ENCODE measurements around the gene RBMS1.
"Not testable (repeated sequence)": the region's sequence is repeated elsewhere in the genome, so short reads cannot be mapped to it uniquely, and the experiment has no call there.

Gene RBMS1

GRCh38 chr2:160376576-160376975 lies 117.0 kb downstream of the RBMS1 start:
- DNase-seq, result no peak

DNA sequence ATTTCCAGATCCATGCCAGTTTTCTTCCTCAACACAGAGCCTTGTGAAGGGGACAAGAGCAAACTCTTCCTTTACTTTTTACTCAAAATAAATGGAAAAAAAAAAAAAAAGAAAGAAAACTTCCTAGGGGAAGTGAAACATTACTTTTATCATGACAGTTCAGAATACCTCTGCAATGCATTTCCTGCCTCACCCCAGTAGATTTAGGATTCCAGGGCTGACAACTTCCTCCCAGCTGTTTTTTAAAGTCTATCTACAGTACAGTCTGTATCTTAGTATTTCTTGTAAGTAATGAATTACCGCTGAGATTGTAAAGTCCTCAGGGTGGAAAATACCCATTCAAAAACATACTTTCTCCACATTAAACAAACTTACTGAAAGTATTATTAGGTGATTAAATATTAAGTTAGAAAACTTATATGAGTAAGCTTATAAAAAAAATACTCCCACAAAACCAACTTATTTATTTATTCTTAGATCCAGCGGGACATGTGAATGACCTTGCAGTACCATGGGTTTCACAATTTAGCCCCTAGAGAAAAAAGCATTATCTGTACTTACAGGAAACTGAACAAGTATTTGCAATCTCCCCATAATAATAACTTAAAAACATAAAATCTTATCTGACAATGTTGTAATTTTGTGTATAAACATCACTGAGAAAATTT lies 117.7 kb downstream of the RBMS1 start:
- DNase-seq, result no peak

DNA sequence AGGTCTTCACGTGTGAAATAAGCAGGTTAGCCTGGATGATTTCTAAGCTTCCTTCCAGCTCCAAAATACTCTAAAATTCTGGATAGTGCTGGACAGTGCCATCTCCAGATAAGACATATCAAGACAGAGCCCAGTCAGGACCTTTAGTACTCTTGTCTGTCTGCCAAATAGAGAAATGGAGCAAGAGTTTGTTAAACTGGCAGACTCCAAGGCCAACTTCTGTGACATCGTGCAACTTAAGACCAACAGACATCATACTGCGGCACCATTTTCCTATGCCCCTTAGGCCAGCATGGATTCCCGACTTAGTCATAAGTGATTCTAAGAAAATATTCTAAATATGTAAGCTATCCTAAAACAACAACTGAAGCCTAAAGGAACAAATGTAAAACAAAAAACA lies 118.6 kb downstream of the RBMS1 start:
- DNase-seq, result no peak

GRCh38 chr2:160373666-160374065 lies 119.9 kb downstream of the RBMS1 start:
- no peak for DNase-seq

DNA sequence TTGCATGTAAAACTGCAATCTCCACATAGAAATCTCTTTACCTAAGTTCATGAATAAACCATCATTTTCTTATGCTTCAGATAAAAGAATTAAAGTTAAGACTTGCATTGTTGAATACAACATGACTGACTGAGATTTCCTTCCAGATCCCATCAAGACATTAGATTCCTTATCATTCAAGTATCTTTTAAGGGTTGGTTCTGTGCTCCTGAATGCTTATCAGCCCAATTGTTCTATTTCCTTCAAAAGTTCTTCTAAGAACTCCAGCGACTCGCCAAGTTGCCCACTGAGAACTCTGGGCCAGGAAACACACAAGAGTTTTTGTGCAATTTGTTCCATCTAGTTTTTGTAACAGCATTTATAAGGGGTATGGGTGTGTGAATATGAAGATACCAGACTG lies 120.3 kb downstream of the RBMS1 start:
- no peak for DNase-seq

DNA sequence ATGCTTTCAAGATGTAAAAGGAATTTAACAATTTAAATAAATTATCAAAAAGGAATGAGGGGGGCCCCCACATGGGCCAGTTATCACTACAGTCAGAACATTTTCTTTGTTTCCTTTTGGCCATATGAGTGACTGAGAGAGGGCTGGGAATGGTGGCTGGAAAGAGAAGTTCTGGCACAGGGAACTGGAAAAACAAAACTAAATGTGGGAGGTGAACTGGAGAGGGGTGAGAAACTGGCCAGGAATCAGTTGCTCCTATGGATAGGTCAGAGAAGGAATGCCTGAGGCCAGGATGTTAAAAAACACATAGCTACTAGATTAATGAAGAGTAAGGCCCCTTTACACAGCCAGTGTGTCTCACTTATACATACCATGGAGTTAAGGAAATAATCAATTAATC lies 121.0 kb downstream of the RBMS1 start:
- no peak for DNase-seq

GRCh38 chr2:160372010-160372356 lies 121.6 kb downstream of the RBMS1 start:
- DNase-seq, result no peak

GRCh38 chr2:160371251-160372009 lies 122.2 kb downstream of the RBMS1 start:
- no peak for DNase-seq

GRCh38 chr2:160368988-160369930 lies 124.3 kb downstream of the RBMS1 start:
- DNase-seq, result no peak

- DNase-seq, result peak; percentile 54
Observed at GRCh38 chr2:160367887-160368286, 125.7 kb downstream of the RBMS1 start.

DNA sequence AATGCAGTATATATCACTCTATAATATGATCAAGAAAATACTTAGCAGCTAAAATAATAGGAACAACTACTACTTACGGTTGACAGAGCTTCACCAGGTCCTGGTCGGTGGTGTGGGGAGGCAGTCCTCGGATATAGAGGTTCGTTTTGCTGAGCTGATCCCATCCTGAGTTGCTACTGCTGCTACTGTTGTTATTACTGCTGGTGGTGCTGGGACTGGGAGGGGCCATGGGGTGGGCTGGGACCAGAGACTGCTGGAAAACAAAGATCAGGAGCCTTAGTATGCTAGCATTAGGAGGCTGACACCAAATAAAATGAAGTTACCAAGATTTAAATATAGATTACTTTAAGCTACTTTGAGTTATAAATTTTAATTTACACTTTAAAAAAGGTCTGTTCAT lies 126.5 kb downstream of the RBMS1 start:
- not testable (repeated sequence) for DNase-seq

DNA sequence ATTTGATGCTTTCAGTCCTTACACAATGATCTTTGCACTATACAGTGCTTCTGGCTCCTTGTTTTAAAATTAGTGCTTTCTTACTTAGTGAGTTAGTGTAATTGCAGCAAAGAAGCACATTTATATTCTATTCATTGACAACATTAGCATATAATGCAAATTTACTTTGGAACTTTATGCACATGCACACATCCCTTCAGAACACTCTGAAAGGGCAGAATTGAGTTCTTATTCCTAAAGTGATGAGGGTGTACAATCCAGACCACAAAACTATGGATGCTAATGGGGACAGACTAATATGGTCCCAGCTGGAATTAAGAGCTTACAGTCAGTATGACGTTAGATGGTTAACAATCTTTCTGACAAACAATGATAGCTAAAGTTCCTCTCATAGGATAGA lies 127.1 kb downstream of the RBMS1 start:
- no peak for DNase-seq

- DNase-seq, result no peak
Observed at GRCh38 chr2:160365716-160366367, 127.8 kb downstream of the RBMS1 start.

DNA sequence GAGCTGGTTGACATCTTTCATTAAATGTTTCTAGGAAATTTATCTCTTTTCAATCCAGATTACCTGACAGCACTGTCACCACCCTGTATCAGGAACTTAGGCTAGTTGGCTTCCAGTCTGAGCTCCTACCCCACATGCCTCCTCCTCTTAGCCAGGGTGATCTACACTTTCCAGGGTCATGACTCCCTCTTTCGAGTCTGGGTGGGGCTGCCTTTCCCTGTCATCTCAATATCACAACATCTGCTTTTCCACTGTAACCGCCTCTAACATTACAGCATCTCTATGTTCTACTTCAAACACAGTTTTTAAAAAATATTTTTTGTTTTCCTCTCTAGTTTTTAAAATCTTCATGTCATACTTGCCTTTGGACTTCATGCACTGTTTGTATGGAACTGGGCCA lies 129.2 kb downstream of the RBMS1 start:
- DNase-seq, result no peak

DNA sequence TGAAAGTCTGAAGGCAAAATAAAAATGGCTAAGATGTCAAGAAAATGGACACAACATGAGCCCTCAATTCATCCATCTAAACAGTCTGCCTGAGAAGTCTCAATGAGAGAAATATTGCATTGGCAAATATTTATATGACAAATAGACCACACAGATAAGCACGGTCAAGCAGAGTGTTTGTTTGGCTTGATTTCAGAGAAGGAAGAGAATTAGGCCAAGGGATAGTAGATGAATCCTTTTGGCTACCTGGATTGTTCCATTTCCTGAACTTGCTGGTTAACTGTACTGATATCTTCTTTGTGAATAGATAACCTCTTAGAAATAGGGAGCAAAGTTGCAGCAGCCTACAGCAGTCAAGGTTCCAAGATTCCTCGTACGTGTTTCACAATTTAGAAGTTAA lies 129.6 kb downstream of the RBMS1 start:
- DNase-seq, result no peak

DNA sequence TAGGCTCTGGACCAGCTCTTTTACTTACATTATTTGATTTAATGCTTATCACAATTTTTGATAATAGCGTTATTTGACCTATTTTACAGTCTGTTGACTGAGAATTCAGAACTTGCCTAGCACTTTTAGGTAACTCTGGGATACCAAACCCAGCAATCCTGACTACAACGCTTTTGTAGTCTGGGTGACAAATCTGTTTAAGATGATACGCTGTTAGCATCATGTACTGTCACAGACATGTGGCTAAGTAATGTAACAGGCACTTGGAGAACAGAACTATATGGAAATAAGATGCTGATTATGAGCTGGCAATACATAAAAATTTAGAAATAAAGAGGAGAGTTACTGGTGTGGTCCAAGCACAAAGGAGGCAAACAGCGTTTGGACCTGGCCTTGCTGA lies 130.6 kb downstream of the RBMS1 start:
- DNase-seq, result no peak

GRCh38 chr2:160362541-160362940 lies 131.1 kb downstream of the RBMS1 start:
- no peak for DNase-seq

DNA sequence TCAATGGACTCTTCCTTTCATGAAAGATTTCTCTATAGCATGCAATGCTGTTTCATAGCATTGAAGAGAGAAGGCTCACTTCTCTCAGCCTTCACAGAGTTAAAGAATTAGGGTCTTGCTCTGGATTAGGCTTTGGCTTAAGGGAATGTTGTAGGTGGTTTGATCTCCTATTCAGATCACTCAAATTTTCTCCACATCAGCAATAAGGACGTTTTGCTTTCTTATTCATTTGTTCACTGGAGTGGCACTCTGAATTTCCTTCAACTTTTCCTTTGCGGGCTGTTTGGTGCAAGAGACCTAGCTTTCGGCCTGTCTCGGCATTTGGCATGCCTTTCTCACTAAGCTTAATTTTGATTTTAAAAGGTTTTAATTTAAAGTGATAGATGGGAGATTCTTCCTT lies 131.6 kb downstream of the RBMS1 start:
- DNase-seq, result no peak

DNA sequence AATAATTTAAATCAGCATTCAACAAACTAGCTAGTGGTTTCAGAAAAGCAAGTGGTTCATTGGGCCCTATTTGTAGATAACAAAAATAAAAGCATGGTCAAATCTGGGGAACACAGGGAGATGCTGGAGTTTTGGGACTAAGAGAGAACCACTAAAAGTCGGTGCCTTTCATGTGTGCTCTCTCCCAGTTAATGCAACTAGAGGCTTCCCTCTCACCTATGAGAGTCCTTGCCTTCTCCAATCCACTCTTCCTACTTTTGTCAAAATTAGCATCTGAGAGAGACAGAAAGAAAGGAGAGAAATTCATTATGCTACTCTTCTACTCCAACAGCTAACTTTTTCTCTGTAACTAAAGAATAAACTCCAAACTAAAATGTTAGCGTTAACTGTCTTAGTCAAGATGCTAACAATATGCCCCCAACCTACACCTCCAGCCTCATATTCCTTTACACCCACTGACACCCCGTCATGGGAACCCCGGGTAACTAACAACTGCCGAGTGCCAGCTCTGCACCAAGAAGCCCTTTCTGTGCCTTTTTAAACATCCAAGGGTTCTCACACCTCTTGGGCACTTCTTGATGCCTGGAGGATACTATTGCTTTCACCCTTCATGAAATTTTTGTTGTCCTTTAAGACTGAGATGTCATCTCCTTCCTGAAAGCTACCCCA lies 133.4 kb downstream of the RBMS1 start:
- no peak for DNase-seq

DNA sequence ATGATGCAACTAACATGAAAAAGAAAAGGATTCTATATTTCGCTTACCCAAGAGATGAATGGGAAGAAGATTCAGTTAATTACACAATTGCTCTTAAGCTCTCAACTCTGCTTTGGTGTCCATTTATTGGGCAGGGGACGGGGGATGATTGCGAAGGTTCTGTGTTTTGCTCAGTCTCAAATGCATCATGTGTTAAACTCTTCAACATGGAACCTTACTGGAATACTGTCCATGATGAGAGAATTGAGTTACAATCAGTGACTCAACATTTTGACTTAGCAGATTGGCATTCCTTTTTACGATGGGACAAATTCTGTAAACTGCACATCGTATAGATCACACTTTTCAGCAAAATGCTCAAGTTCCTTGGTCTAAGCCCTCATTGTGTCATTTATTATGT lies 135.6 kb downstream of the RBMS1 start:
- DNase-seq, result no peak

- DNase-seq, result no peak
Observed at GRCh38 chr2:160356485-160356884, 137.1 kb downstream of the RBMS1 start.

DNA sequence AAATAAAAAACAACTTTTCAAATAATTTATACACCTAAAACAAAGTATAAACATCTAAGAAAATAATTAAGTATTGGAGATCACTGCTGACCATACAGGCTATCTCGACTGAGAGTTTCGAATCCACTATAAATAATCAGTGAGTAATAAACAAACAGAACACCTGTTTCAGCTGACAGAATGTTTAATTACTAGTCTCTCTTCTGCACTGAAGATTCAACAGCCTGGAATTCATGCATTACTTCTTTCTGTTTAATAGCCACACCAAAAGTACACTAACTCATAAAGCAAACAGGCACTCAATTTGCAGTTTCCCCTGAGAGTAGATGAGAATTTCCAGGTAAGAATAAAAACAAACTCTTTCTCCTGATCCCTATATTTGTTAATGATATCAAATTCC lies 138.5 kb downstream of the RBMS1 start:
- DNase-seq, result no peak

DNA sequence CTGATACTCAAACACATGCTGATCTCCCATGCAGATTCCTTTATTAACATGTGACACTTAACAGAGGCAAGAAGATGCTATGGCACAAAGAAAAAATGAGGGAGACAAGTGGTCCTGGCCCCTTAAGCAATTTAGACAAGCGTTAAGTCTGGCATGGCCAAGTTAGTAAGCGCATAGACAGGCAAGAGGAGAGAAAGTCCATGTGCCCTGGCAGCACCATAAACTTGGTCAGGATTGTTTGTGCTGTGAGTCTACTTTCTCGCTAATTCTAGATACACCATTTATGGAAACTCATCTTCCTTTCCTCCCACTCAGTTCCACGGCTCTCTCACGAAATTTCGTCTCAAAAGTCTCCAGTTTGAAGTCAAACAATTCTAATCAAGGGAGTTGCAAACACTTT lies 138.9 kb downstream of the RBMS1 start:
- DNase-seq, result no peak
